Prostate gland (tissue), 2 donors: ENCODE measurements around the gene ATP1B3.

Experiments
- CTCF ChIP-seq, 4 experiments: fragments of 200-600 bp in 2 of 4; fragments of 450-650 bp in 2 of 4; sonication (generic) in 2 of 4; IDR thresholded peaks; 1 replicate in 3 of 4; 2 replicates in 1 of 4; pipeline ENCODE4 v1.5.1; 2016 to 2019; ENCODE audit warnings: antibody characterized with exemption in 4 of 4, mild to moderate bottlenecking in 2 of 4, moderate library complexity in 2 of 4
- POLR2AphosphoS5 ChIP-seq: sonication (generic); formaldehyde crosslinking; IDR thresholded peaks from one replicate; pipeline ENCODE4 v1.6.1; 2017; ENCODE audit warnings: antibody characterized with exemption

- TF ChIP-seq CTCF (IDR thresholded peaks at IDR 0.05) (no peak), POLR2AphosphoS5 (no peak)
Measured at GRCh38 chr3:141870091-141870687, 6.3 kb upstream of the ATP1B3 start.
